SH-SY5Y (cell line): ENCODE data around the gene ATP13A2.

Source experiments
- GATA2 ChIP-seq: IDR thresholded peaks from 2 replicates; pipeline ENCODE4 v1.6.1; 2011; ENCODE audit warnings: mild to moderate bottlenecking, low read depth, low read length
- GATA3 ChIP-seq: IDR thresholded peaks from 2 replicates; pipeline ENCODE4 v1.6.1; 2011; ENCODE audit warnings: low read depth, mild to moderate bottlenecking, low read length, moderate library complexity

DNA sequence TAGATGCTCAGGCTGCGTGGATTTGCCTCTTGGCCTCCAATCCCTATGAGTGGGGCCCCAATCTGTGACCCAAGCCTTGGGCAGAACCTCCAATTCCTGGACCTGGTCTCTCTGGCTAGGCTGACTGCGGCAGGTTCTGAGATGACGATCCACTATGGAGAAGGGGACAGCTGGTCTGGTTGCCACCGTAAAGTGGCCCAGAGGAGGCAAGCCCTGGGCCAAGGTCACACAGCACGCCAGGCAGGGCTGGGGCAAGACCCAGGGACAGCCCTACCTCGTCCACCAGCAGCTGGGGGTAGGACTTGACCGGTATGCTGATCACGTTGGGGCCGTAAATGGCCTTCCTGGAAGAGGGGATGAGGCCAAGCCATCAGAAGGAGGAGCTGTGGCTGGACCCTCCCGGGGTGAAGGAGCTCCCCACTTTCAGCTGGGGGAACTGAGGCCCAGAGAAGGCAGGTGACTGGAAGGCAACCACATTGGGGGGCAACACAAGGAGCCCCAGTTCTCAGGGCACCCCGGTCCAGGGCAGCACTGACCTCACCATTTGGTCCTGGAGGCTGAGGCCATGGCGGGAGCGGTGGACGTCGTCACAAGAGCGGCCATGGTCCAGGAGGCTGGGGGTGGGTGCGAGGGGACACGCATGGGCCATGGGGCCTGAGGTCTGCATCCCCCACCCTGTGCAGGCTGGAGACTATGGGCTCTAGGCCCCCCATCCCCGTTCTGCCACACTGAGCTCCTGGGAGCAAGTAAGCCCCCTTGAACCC, 9.8 kb downstream of the ATP13A2 start:
- no peak for TF ChIP-seq GATA2
- no peak for TF ChIP-seq GATA3
